ENCODE measurements around the gene ADRA2C.

The ADRA2C gene

DNA sequence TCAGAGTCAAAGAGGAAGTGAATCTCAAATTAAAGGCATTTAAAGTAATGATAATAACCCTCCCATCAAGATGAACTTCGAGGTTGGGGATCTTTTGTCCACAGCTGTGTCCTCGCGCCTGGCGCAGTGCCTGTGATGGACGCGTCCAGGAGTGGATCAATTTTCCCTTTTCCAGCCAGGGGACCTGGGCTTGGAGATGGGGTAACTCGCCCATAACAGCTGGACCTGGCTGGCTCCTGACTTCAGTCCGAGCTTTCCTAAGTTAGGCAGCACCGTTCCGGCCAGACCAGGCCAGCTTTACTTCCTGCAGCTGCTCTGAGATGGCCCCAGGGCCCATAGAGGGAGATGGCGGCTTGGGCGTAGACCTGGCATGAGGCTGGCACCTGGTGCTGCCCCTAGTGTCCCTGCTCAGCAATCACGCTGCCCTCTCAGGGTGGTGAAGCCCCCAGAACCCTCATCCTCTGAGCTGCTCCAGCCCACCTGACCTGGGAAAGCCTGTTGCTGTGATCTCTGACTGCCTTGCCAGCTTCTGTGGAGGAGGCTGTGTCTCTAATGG lies 23.9 kb downstream of the ADRA2C start:
- H3K9me3 ChIP-seq (ENCODE audit: control insufficient read depth, insufficient read depth, low read length), result no peaks in the 10 kb centered on the region
- no peaks in the 10 kb centered on the region for H3K36me3 ChIP-seq (ENCODE audit: control insufficient read depth, low read length)
- TF ChIP-seq EZH2phosphoT487 (IDR thresholded peaks at IDR 0.05; ENCODE audit: borderline replicate concordance, low read length), result no peak
- no peak for TF ChIP-seq CTCF (IDR thresholded peaks at IDR 0.05; ENCODE audit: low read depth, low read length, poor library complexity, severe bottlenecking)
- H3K4me1 ChIP-seq (ENCODE audit: control insufficient read depth, low read length), result no peaks in the 10 kb centered on the region
- no peaks in the 10 kb centered on the region for H3K9me2 ChIP-seq (replicated peaks; ENCODE audit: control insufficient read depth, low read length)
- no peaks in the 10 kb centered on the region for H3K79me2 ChIP-seq (ENCODE audit: control insufficient read depth, low read length)
- H3K27ac ChIP-seq (ENCODE audit: low read depth, low read length), result no peak overlapping the region
- no peak overlapping the region for H3K4me3 ChIP-seq (ENCODE audit: low read length)
- no peaks in the 10 kb centered on the region for H3F3A ChIP-seq (ENCODE audit: control insufficient read depth, insufficient read depth)
- no peaks in the 10 kb centered on the region for H4K20me1 ChIP-seq (ENCODE audit: control insufficient read depth, insufficient read depth, low read depth, low read length)
- H3K27me3 ChIP-seq (ENCODE audit: control insufficient read depth, low read length), result no peaks in the 10 kb centered on the region
- no peak overlapping the region for H3K4me2 ChIP-seq (ENCODE audit: low read length)

DNA sequence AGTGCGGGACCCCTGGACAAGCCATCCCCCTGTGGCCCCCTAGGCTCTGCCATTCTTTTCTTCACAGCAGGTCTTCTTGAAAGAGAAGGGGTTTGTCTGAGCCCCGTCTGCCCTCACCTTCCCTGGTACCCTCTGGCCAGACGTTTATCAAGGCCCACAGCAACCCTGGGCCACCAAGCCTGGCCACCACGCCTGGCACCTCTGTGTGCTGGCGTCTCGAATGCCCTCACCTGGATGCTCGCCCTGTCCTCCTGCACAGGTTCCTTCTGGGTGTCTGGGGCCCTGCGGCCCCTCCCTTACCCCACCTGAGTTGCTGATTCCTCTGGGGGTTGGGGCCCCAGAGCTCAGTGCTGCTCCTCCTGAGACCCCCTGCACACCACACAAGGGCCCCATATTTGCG lies 25.1 kb downstream of the ADRA2C start:
- H3K79me2 ChIP-seq (ENCODE audit: control insufficient read depth, low read length), result no peaks in the 10 kb centered on the region
- no peaks in the 10 kb centered on the region for H3K9me2 ChIP-seq (replicated peaks; ENCODE audit: control insufficient read depth, low read length)
- no peaks in the 10 kb centered on the region for H4K20me1 ChIP-seq (ENCODE audit: control insufficient read depth, insufficient read depth, low read depth, low read length)
- no peaks in the 10 kb centered on the region for H3K27me3 ChIP-seq (ENCODE audit: control insufficient read depth, low read length)
- H3K4me2 ChIP-seq (ENCODE audit: low read length), result no peak overlapping the region
- H3K27ac ChIP-seq (ENCODE audit: low read depth, low read length), result no peak overlapping the region
- H3K9me3 ChIP-seq (ENCODE audit: control insufficient read depth, insufficient read depth, low read length), result peaks cover 6% of the 10 kb centered on the region; the same call in 1 of the 2 replicates
- TF ChIP-seq CTCF (IDR thresholded peaks at IDR 0.05; ENCODE audit: low read depth, low read length, poor library complexity, severe bottlenecking) (no peak), EZH2phosphoT487 (IDR thresholded peaks at IDR 0.05; ENCODE audit: borderline replicate concordance, low read length) (no peak)
- no peaks in the 10 kb centered on the region for H3F3A ChIP-seq (ENCODE audit: control insufficient read depth, insufficient read depth)
- H3K4me3 ChIP-seq (ENCODE audit: low read length), result no peak overlapping the region
- no peaks in the 10 kb centered on the region for H3K36me3 ChIP-seq (ENCODE audit: control insufficient read depth, low read length)
- H3K4me1 ChIP-seq (ENCODE audit: control insufficient read depth, low read length), result no peaks in the 10 kb centered on the region

GRCh38 chr4:3791910-3792542 lies 25.8 kb downstream of the ADRA2C start:
- H4K20me1 ChIP-seq (ENCODE audit: control insufficient read depth, insufficient read depth, low read depth, low read length), result no peaks in the 10 kb centered on the region
- no peak overlapping the region for H3K27ac ChIP-seq (ENCODE audit: low read depth, low read length)
- no peak for TF ChIP-seq EZH2phosphoT487 (IDR thresholded peaks at IDR 0.05; ENCODE audit: borderline replicate concordance, low read length)
- TF ChIP-seq CTCF (IDR thresholded peaks at IDR 0.05; ENCODE audit: low read depth, low read length, poor library complexity, severe bottlenecking), result no peak

More at GRCh38 chr4:3791910-3792542, 25.8 kb downstream of the ADRA2C start:
- Histone ChIP-seq H3K27me3 (ENCODE audit: control insufficient read depth, low read length) (no peaks in the 10 kb centered on the region), H3K4me3 (ENCODE audit: low read length) (no peak overlapping the region), H3K4me2 (ENCODE audit: low read length) (no peak overlapping the region), H3K9me2 (replicated peaks; ENCODE audit: control insufficient read depth, low read length) (no peaks in the 10 kb centered on the region), H3K79me2 (ENCODE audit: control insufficient read depth, low read length) (no peaks in the 10 kb centered on the region), H3K9me3 (ENCODE audit: control insufficient read depth, insufficient read depth, low read length) (peaks cover 14% of the 10 kb centered on the region; the same call in 1 of the 2 replicates), H3F3A (ENCODE audit: control insufficient read depth, insufficient read depth) (no peaks in the 10 kb centered on the region), H3K36me3 (ENCODE audit: control insufficient read depth, low read length) (no peaks in the 10 kb centered on the region), H3K4me1 (ENCODE audit: control insufficient read depth, low read length) (no peaks in the 10 kb centered on the region)
